Measurements from ENCODE around the gene SLC25A51.

DNA sequence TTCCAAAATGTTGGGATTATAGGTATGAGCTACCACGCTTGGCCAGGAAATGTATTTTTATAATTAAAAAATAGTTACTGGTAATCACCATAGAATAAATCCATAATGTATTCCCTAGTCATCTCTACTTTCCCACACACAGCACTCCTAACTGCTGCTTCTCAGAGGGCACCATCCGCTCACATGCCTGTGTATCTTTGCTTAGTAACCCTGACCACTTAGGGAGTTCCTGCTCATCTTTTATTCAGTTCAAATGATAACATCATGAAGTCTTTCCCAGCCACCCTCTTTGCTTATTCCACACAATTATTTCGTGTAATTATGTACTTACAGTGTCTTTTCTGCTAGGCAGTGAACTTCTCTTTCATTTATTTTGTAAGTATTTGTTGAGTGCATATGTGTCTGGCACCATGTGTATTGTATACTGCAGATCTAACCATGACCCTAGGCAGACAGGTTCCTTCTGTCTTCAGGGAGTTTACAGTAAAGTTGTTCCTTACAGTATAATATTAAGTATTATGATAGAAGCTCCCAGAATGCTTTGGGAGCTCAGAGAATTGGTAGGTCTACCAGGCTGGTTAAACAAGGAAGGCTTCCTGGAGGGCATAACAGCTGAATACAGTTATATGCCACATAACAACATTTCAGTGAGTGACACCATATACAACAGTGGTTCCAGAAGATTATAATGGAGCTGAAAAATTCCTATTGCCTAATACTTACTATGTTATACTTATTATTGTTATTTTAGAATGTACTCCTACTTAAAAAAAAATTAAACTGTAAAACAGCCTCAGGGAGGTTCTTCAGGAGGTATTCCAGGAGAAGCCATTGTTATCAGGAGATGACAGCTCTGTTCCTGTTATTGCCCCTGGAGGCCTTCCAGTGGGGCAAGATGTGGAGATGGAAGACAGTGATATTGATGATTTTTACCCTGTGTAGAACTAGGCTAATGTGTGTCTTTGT, 64.1 kb downstream of the SLC25A51 start:
- no peak for TF ChIP-seq KLF7 (tag by site-specific recombination; IDR thresholded peaks at IDR 0.05; ENCODE audit: borderline replicate concordance)
- TF ChIP-seq SALL2 (tag by site-specific recombination; IDR thresholded peaks at IDR 0.05; ENCODE audit: borderline replicate concordance), result no peak
- no peak for TF ChIP-seq CTCF (tag by site-specific recombination; IDR thresholded peaks at IDR 0.05)
- TF ChIP-seq GLI2 (tag by site-specific recombination; IDR thresholded peaks at IDR 0.05; ENCODE audit: borderline replicate concordance, low read depth), result no peak
